NT2/D1 (cell line): ENCODE measurements around the gene OR10V1.

Experiments used
- SUZ12 ChIP-seq: IDR thresholded peaks from 2 replicates; pipeline ENCODE4 v1.6.1; 2011; ENCODE audit not compliant: insufficient read length, insufficient read depth; ENCODE audit errors: extremely low read depth
- YY1 ChIP-seq: IDR thresholded peaks from 2 replicates; pipeline ENCODE4 v1.6.1; 2011; ENCODE audit not compliant: insufficient read length, insufficient read depth
- ZNF274 ChIP-seq: IDR thresholded peaks from 2 replicates; pipeline ENCODE4 v1.6.1; 2011; ENCODE audit warnings: mild to moderate bottlenecking, low read depth, low read length

DNA sequence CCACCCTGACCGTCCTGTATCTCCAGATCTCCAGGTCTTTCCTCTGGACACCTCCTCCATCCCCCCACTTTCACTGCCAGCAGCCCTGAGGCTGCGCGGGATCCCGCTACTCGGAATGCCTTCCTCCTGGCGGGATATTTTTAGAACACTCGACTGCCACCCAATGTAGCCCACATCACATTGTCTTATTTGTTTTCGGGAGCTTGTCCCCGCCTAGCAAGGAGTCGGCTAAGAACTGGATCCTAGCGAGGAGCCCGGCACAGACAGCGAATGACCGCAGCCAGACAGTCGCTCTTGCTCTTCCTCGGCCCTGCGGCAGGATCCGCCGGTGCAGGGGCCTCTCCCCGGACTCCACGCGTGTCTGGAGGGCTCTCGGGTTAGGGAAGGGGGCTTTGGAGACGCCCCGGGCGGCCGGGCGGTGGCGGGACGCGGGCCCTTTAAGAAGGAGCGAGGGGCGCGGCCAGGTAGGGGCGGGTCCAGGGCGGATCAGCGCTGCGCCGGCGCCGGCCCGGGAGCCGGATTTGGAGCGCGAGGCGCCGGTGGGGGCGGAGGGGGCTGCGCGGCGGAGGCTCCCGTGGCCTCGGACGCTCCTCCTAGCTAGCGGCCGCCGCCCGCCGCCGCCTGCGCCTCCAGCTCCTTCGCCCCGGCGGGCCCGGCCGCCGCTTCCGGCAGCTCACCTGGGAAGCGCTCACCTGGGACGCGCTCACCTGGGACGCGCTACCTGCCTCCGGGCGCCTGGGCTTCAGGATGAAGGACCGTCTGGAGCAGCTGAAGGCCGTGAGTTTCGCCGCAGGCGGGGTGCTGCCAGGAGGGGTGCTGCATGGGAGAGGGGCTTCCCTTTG lies 41.4 kb upstream of the OR10V1 start, which contains the start of gene STX3:
- TF ChIP-seq YY1 (no peak), ZNF274 (no peak), SUZ12 (no peak)
